IMR-90 (cell line): ENCODE data around the gene HOXD9. TPM values are rescaled to one million over a fixed set of nuclear protein-coding genes. Genes with fewer than 3 reads are reported as not detected.

Experiments used
- ATAC-seq: fragments of 200-7000 bp; cut with Tn5 transposase; 2 replicates; pipeline ENCODE4 v1.9.1; 2020; ENCODE audit warnings: low read depth, mild to moderate bottlenecking, moderate library complexity
- BruUV-seq: library from RNA; stranded (reverse); fragments of 400-500 nt; replicated peaks from 2 replicates; lab custom pipeline; 2021; lab: Mats Ljungman, UMichigan
- CTCF ChIA-PET: fragments of 300-600 bp; formaldehyde crosslinking; extraction: SDS; loops from one replicate; lab custom pipeline; 2021; ENCODE audit warnings: antibody characterized with exemption; lab: Yijun Ruan, JAX
- POLR2A ChIA-PET: fragments of 300-600 bp; sonication (Branson Sonifier 250); formaldehyde crosslinking; loops from one replicate; lab custom pipeline; 2022; ENCODE audit warnings: antibody characterized with exemption; ENCODE audit not compliant: unreplicated experiment; lab: Charles Lee
- DNase-seq: peaks from one replicate; pipeline ENCODE4 v3.0.0; 2013
- H2AFZ ChIP-seq: replicated peaks from 2 replicates; pipeline ENCODE3; 2013; ENCODE audit warnings: low read length, mild to moderate bottlenecking; ENCODE audit not compliant: poor library complexity
- H2AK5ac ChIP-seq: 2 replicates; pipeline ENCODE4 v1.6.1; 2013; ENCODE audit warnings: low read depth, low read length, inconsistent platforms
- H2AK9ac ChIP-seq: replicated peaks from 2 replicates; pipeline ENCODE3; 2013; ENCODE audit warnings: mild to moderate bottlenecking, low read depth, low read length, moderate library complexity; ENCODE audit not compliant: poor library complexity
- H2BK120ac ChIP-seq: 2 replicates; pipeline ENCODE4 v1.6.1; 2013; ENCODE audit warnings: low read depth, low read length, inconsistent platforms
- H2BK15ac ChIP-seq: 3 replicates; pipeline ENCODE4 v1.6.1; 2013; ENCODE audit warnings: low read depth, low read length, inconsistent platforms
- H2BK20ac ChIP-seq: 2 replicates; pipeline ENCODE4 v1.6.1; 2013; ENCODE audit warnings: low read depth, mild to moderate bottlenecking, inconsistent platforms, low read length, moderate library complexity
- H2BK5ac ChIP-seq: 2 replicates; pipeline ENCODE4 v1.6.1; 2013; ENCODE audit warnings: mild to moderate bottlenecking, low read depth, low read length, inconsistent platforms; ENCODE audit not compliant: poor library complexity, severe bottlenecking
- H3K14ac ChIP-seq: replicated peaks from 2 replicates; pipeline ENCODE4 v1.6.1; 2013; ENCODE audit warnings: low read depth, low read length, inconsistent platforms
- H3K18ac ChIP-seq: 2 replicates; pipeline ENCODE4 v1.6.1; 2013; ENCODE audit warnings: low read depth, low read length, control low read depth
- H3K23ac ChIP-seq: 2 replicates; pipeline ENCODE4 v1.6.1; 2013; ENCODE audit warnings: low read depth, low read length, inconsistent platforms
- H3K27ac ChIP-seq: 2 replicates; pipeline ENCODE4 v1.5.1; 2013; ENCODE audit warnings: mild to moderate bottlenecking, control low read depth, low read length; ENCODE audit not compliant: insufficient read depth
- H3K27me3 ChIP-seq: 2 replicates; pipeline ENCODE4 v1.6.1; 2013; ENCODE audit warnings: low read length; ENCODE audit not compliant: control insufficient read depth, insufficient read depth
- H3K36me3 ChIP-seq: 2 replicates; pipeline ENCODE4 v1.6.1; 2013; ENCODE audit warnings: low read length, mixed read lengths; ENCODE audit not compliant: control insufficient read depth, insufficient read depth
- H3K4ac ChIP-seq: 2 replicates; pipeline ENCODE4 v1.6.1; 2013; ENCODE audit warnings: low read depth, low read length, inconsistent platforms
- H3K4me1 ChIP-seq: 2 replicates; pipeline ENCODE4 v1.6.1; 2013; ENCODE audit warnings: low read length, mixed read lengths; ENCODE audit not compliant: control insufficient read depth, insufficient read depth
- H3K4me2 ChIP-seq: 2 replicates; pipeline ENCODE4 v1.6.1; 2013; ENCODE audit warnings: low read depth, mild to moderate bottlenecking, control low read depth, low read length, moderate library complexity
- H3K4me3 ChIP-seq: 2 replicates; pipeline ENCODE4 v1.5.1; 2013; ENCODE audit warnings: low read depth, mild to moderate bottlenecking, control low read depth, low read length, moderate library complexity; ENCODE audit not compliant: insufficient read depth
- H3K56ac ChIP-seq: 2 replicates; pipeline ENCODE4 v1.6.1; 2013; ENCODE audit warnings: low read length, inconsistent platforms; ENCODE audit not compliant: insufficient read depth; ENCODE audit errors: extremely low read depth
- H3K79me1 ChIP-seq, 2 experiments: 2 replicates each; pipeline ENCODE4 v1.6.1; 2013; ENCODE audit warnings: low read length in 2 of 2, inconsistent platforms in 1 of 2, low read depth in 1 of 2
- H3K9ac ChIP-seq: 2 replicates; pipeline ENCODE4 v1.6.1; 2013; ENCODE audit warnings: low read depth, low read length, control low read depth
- H3K9me1 ChIP-seq: 2 replicates; pipeline ENCODE4 v1.6.1; 2013; ENCODE audit warnings: low read length, inconsistent platforms; ENCODE audit not compliant: insufficient read depth
- H3K9me3 ChIP-seq: 2 replicates; pipeline ENCODE4 v1.6.1; 2013; ENCODE audit warnings: low read length; ENCODE audit not compliant: control insufficient read depth, insufficient read depth
- H4K20me1 ChIP-seq: 2 replicates; pipeline ENCODE4 v1.6.1; 2013; ENCODE audit warnings: low read length, inconsistent platforms; ENCODE audit not compliant: insufficient read depth
- H4K5ac ChIP-seq: 2 replicates; pipeline ENCODE4 v1.6.1; 2013; ENCODE audit warnings: mild to moderate bottlenecking, low read depth, low read length, control low read depth
- H4K8ac ChIP-seq, 2 experiments: 2 replicates each; pipeline ENCODE4 v1.6.1; 2013; ENCODE audit warnings: low read depth in 2 of 2, low read length in 2 of 2, control low read depth in 1 of 2, inconsistent platforms in 1 of 2
- H4K91ac ChIP-seq: 2 replicates; pipeline ENCODE4 v1.6.1; 2013; ENCODE audit warnings: low read depth, low read length, inconsistent platforms; ENCODE audit not compliant: insufficient read depth
- BHLHE40 ChIP-seq: fragments of 150-350 bp; IDR thresholded peaks from 2 replicates; pipeline ENCODE4 v1.6.1; 2016; ENCODE audit warnings: mild to moderate bottlenecking, low read depth, low read length
- CEBPB ChIP-seq: IDR thresholded peaks from 2 replicates; pipeline ENCODE4 v1.6.1; 2012; ENCODE audit warnings: low read depth, low read length, improper control_type of control experiment
- CHD1 ChIP-seq: IDR thresholded peaks from 2 replicates; pipeline ENCODE4 v1.6.1; 2012; ENCODE audit warnings: low read depth, low read length, improper control_type of control experiment
- CTCF ChIP-seq: conservative IDR thresholded peaks from 2 replicates; pipeline ENCODE4 v1.5.1; 2012; ENCODE audit warnings: mild to moderate bottlenecking, low read depth, low read length, improper control_type of control experiment
- FOS ChIP-seq: fragments of 150-350 bp; IDR thresholded peaks from 2 replicates; pipeline ENCODE4 v1.6.1; 2016; ENCODE audit warnings: low read depth, low read length
- MAFK ChIP-seq: IDR thresholded peaks from 2 replicates; pipeline ENCODE4 v1.6.1; 2012; ENCODE audit warnings: low read depth, low read length, improper control_type of control experiment
- MAZ ChIP-seq: IDR thresholded peaks from 2 replicates; pipeline ENCODE4 v1.6.1; 2012; ENCODE audit warnings: low read depth, mild to moderate bottlenecking, low read length, improper control_type of control experiment, moderate library complexity, borderline replicate concordance
- MXI1 ChIP-seq: IDR thresholded peaks from 2 replicates; pipeline ENCODE4 v1.6.1; 2012; ENCODE audit warnings: low read depth, mild to moderate bottlenecking, low read length, moderate library complexity, borderline replicate concordance
- POLR2A ChIP-seq: IDR thresholded peaks from 2 replicates; pipeline ENCODE4 v1.6.1; 2012; ENCODE audit warnings: mild to moderate bottlenecking, low read depth, low read length
- RAD21 ChIP-seq: IDR thresholded peaks from 2 replicates; pipeline ENCODE4 v1.6.1; 2012; ENCODE audit warnings: low read length, improper control_type of control experiment
- RCOR1 ChIP-seq: IDR thresholded peaks from 2 replicates; pipeline ENCODE4 v1.6.1; 2012; ENCODE audit warnings: mild to moderate bottlenecking, low read length, improper control_type of control experiment; ENCODE audit not compliant: insufficient replicate concordance
- RFX5 ChIP-seq: IDR thresholded peaks from 2 replicates; pipeline ENCODE4 v1.8.0; 2012; ENCODE audit warnings: low read depth, mild to moderate bottlenecking, low read length, moderate library complexity
- SMC3 ChIP-seq: fragments of 150-350 bp; IDR thresholded peaks from 2 replicates; pipeline ENCODE4 v1.6.1; 2016; ENCODE audit warnings: low read depth, mild to moderate bottlenecking, antibody characterized with exemption, low read length, moderate library complexity
- USF2 ChIP-seq: fragments of 150-350 bp; IDR thresholded peaks from 2 replicates; pipeline ENCODE4 v1.6.1; 2017; ENCODE audit warnings: mild to moderate bottlenecking, antibody characterized with exemption, low read length, low read depth
- WGBS, 2 experiments: methylation state at CpG; one replicate each; pipeline versions ENCODE4 v1.1.5 to v1.1.7; 2013; ENCODE audit warnings: missing lambda C conversion rate in 2 of 2; ENCODE audit not compliant: insufficient read length in 1 of 2; ENCODE audit errors: extremely low coverage in 2 of 2; 5-methylcytosine and 5-hydroxymethylcytosine counted together
- dilution Hi-C: fragments of 300-500 bp; cut with HindIII; formaldehyde crosslinking; loops from one replicate; pipeline ENCODE4 v1.14.3; 2018; ENCODE audit warnings: low sequenced_read_pairs; ENCODE audit not compliant: unreplicated experiment
- in situ Hi-C: fragments of 300-500 bp; cut with MboI; formaldehyde crosslinking; loops from 3 replicates; pipeline ENCODE4 v1.14.3; 2019; ENCODE audit warnings: low sequenced_read_pairs, inconsistent platforms, mixed read lengths
- intact Hi-C: fragments of 100-400 bp; cut with micrococcal nuclease; formaldehyde crosslinking; loops from 2 replicates; pipeline ENCODE4 v1.10.0; 2022
- polyA plus RNA-seq, 3 experiments: library from polyadenylated mRNA; depleted of rRNA; stranded (reverse); fragments of >200 nt; gene quantifications; 2 replicates each; pipeline ENCODE4 v1.2.3, GENCODE V29; 2012; ENCODE audit warnings: low replicate concordance in 1 of 3
- total RNA-seq: library from RNA; depleted of rRNA; stranded (reverse); fragments of >200 nt; gene quantifications from 2 replicates; pipeline ENCODE4 v1.2.3, GENCODE V29; 2012
- TF ChIP-seq, protein P1 (sequence below): fragments of 150-350 bp; IDR thresholded peaks from 2 replicates; pipeline ENCODE4 v1.6.1; 2016; ENCODE audit warnings: low read depth, mild to moderate bottlenecking, low read length, moderate library complexity, borderline replicate concordance

Gene HOXD9
- total and polyA plus RNA-seq, 2 of the 4 experiments (the other 2 are of a cell fraction): not detected

DNA sequence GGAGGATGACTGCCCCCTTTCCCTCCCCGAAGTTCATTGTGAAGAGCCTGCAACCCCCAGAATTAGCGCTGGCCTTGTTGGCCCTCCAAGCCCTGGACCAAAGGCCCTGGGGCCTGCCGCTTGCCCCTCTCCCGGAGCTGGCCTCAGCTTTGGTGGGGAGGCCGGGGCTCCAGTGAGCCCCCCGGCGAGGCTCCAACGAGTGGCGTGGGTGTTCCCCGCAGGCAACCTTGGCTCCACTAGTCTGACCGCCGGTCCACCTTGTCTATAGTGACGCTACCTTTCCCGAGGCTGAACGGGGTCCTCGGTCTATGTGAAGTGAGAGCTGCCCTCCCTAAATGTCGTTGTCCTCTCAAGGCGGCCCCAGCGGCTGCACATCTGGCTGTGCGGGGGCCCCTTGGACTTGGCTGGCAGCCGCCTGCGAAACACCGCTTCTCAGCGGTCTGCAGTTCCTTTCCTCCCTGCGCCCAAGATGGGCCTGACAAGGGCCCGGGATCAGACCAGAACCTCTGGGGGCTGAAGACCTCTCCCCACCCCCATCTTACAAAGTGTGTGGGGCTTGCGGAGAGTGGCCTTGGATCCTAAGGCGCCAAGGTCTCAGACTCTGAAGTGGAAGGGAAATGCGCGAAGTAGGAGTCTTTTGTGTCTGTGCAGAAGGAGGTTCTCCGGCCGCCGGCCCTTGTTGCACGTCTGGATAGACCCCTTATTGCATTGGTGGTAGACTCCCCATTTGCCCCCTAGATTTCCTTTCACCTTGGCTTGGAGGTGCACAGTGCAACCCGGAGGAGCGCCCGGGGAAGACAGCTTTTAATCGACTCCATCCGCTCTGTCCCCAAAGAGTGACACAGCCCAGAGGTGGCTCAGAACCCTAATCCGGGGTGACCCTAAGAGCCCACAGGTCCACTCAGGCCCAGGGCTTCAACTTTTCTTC lies 9.9 kb upstream of the HOXD9 start:
- Histone ChIP-seq H3K4me3 (no peak overlapping the region), H4K8ac (no peak overlapping the region), H4K5ac (no peak overlapping the region), H3K23ac (no peak overlapping the region), H3K4me2 (no peak overlapping the region), H3K9me3 (peaks cover 10% of the 10 kb centered on the region), H2BK120ac (no peak overlapping the region), H2BK20ac (no peak overlapping the region), H3K79me1 (no peaks in the 10 kb centered on the region), H3K18ac (no peak overlapping the region), H2BK5ac (no peak overlapping the region), H3K9ac (no peak overlapping the region), H2AK5ac (no peak overlapping the region), H3K14ac (no peak overlapping the region), H3K27me3 (peaks cover 91% of the 10 kb centered on the region), H2AK9ac (no peak overlapping the region), H3K4me1 (no peaks in the 10 kb centered on the region), H3K27ac (no peak overlapping the region), H3K9me1 (no peaks in the 10 kb centered on the region), H4K20me1 (no peaks in the 10 kb centered on the region), H2AFZ (peak overlapping the region; percentile 8), H3K4ac (no peak overlapping the region), H3K56ac (no peak overlapping the region), H3K36me3 (no peaks in the 10 kb centered on the region), H2BK15ac (no peak overlapping the region), H4K91ac (no peak overlapping the region)
- ATAC-seq (no peak), DNase-seq (no peak)
- ChIA-PET CTCF (no interaction called here), POLR2A (no interaction called here)
- 5% methylated on average over 11 of the region's 40 CpGs; no CpG with 5 or more reads in 1 of the 2 experiments for WGBS, 2 experiments
- in situ Hi-C loops: no loop called here
- no TSS peak for BruUV-seq
- intact Hi-C loops: no loop called here
- dilution Hi-C loops: no loop called here
- TF ChIP-seq BHLHE40: no peak
- TF ChIP-seq RAD21: no peak
- TF ChIP-seq, protein P1, sequence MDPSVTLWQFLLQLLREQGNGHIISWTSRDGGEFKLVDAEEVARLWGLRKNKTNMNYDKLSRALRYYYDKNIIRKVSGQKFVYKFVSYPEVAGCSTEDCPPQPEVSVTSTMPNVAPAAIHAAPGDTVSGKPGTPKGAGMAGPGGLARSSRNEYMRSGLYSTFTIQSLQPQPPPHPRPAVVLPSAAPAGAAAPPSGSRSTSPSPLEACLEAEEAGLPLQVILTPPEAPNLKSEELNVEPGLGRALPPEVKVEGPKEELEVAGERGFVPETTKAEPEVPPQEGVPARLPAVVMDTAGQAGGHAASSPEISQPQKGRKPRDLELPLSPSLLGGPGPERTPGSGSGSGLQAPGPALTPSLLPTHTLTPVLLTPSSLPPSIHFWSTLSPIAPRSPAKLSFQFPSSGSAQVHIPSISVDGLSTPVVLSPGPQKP: no peak
- TF ChIP-seq SMC3: no peak
- no peak for TF ChIP-seq CEBPB
- TF ChIP-seq RFX5: no peak
- TF ChIP-seq CHD1: no peak
- no peak for TF ChIP-seq POLR2A
- TF ChIP-seq USF2: no peak
- TF ChIP-seq FOS: no peak
- no peak for TF ChIP-seq MAFK
- TF ChIP-seq MXI1: no peak
- TF ChIP-seq CTCF: no peak
- no peak for TF ChIP-seq RCOR1
- no peak for TF ChIP-seq MAZ
